ENCODE data around the gene PTPRD. TPM values are rescaled to one million over a fixed set of nuclear protein-coding genes. Genes with fewer than 3 reads are reported as not detected.

Gene PTPRD
- total RNA-seq, 4 donors from 2014 or later, result 0.78 to 11.7 (median 1.6) TPM

GRCh38 chr9:8491563-8491962 is 2121.2 kb downstream of the PTPRD start:
- Histone ChIP-seq H3K9me3 (no peaks in the 10 kb centered on the region), H3K27ac (no peak overlapping the region), H3K27me3 (no peaks in the 10 kb centered on the region), H3K36me3 (no peaks in the 10 kb centered on the region), H3K4me1 (no peaks in the 10 kb centered on the region), H3K4me3 (no peak overlapping the region)
- no peak for TF ChIP-seq CTCF (IDR thresholded peaks at IDR 0.05 in 4 of 5, conservative IDR thresholded peaks at IDR 0.05 in 1 of 5)
- no peak for TF ChIP-seq POLR2A (IDR thresholded peaks at IDR 0.05)
- intact Hi-C loops (cut with DNase I; ENCODE audit: low total_unique reads) (loop anchor here (10.0 kb wide), 1 partner anchor 57 kb away; no protein-coding TSS in a partner anchor), in situ Hi-C loops (cut with MboI; ENCODE audit: low sequenced_read_pairs in 4 of 4) (loop anchor here in 1 of 4 donors (25.0 kb wide), 1 partner anchor 396 kb away; no protein-coding TSS in a partner anchor)
- ATAC-seq (no peak), DNase-seq (no peak)

DNA sequence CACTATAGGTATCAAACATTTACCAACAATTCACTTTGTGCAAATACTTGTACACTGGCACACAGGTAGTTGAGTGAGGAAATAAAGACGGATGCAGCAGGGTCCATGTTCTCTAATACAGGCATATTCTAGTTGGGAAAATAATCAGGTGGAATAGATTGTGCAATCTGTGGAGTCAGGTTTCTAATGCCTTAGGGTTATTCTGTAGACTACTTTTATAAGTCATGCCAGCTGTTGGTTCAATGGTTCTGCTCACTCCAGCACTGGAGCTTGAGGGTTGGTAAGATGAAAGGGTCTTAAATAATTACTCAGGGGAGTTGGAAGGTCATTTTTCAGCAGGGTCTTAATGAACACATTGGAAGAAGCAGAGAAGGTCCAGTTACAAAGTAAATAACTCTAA is 2123.0 kb downstream of the PTPRD start:
- H3K9me3 ChIP-seq, result no peaks in the 10 kb centered on the region
- intact Hi-C loops (cut with DNase I; ENCODE audit: low total_unique reads) (loop anchor here (10.0 kb wide), 1 partner anchor 55 kb away; no protein-coding TSS in a partner anchor), in situ Hi-C loops (cut with MboI; ENCODE audit: low sequenced_read_pairs in 4 of 4) (loop anchor here in 1 of 4 donors (25.0 kb wide), 1 partner anchor 397 kb away; no protein-coding TSS in a partner anchor)
- ATAC-seq, result no peak
- H3K27ac ChIP-seq, result no peak overlapping the region
- H3K4me1 ChIP-seq, result no peaks in the 10 kb centered on the region
- no peak overlapping the region for H3K4me3 ChIP-seq
- TF ChIP-seq CTCF (IDR thresholded peaks at IDR 0.05 in 4 of 5, conservative IDR thresholded peaks at IDR 0.05 in 1 of 5) (no peak), POLR2A (IDR thresholded peaks at IDR 0.05) (no peak)
- no peaks in the 10 kb centered on the region for H3K36me3 ChIP-seq
- no peaks in the 10 kb centered on the region for H3K27me3 ChIP-seq
- no peak for DNase-seq

DNA sequence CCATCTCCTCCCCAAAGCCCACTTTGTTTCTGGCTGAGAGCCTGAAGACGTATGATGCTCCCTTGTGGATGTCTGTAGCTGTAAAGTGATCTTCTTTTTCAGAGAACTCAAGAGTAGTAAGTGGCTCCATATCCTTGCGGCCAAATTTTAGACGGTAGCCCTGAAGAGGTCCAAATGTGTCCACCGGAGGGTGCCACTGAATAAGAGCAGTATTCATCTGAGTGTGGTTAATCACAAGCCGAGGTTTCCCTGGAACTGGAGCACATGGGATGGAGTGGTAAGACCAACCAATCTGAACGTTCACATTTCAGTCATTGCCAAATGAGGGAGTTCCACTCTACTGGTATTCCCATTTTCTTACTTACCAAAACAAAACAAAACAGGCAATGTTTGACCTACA is 2126.7 kb downstream of the PTPRD start:
- no peak overlapping the region for H3K4me3 ChIP-seq
- no peak for ATAC-seq

DNA sequence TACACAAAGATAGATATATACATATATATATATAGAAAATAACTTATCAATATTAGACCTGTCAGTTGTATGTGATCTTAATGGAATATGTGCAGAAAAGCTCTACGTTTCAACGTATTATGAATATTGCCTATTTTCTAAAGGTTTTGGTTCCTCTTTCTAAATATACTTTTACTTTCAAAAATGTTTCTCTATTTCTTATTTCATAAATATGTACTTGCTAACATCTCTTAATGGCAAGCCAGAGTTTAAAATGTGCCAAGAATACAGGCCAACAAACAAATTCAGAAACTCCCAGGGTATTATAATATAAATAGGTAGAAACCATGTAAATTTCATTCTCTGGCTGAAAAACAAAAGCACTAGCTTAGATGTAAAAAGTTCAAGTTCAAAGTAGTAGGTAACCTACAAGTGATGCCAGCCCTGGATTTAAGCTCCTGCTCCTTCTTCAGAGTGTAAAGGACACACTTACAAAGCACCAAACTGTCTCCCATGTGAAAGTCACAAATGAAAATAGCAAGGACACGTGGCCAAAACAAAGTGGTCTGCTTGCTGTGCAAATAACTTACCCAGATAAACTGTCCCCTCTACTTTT is 2128.1 kb downstream of the PTPRD start:
- Histone ChIP-seq H3K4me3 (no peak overlapping the region), H3K9me3 (no peaks in the 10 kb centered on the region), H3K4me1 (no peaks in the 10 kb centered on the region), H3K27ac (no peak overlapping the region), H3K36me3 (no peaks in the 10 kb centered on the region), H3K27me3 (no peaks in the 10 kb centered on the region)
- DNase-seq, result no peak
- in situ Hi-C loops (cut with MboI; ENCODE audit: low sequenced_read_pairs in 4 of 4), result loop anchor here in 1 of 4 donors (25.0 kb wide), 1 partner anchor 403 kb away; no protein-coding TSS in a partner anchor
- ATAC-seq, result no peak
- TF ChIP-seq CTCF (IDR thresholded peaks at IDR 0.05 in 4 of 5, conservative IDR thresholded peaks at IDR 0.05 in 1 of 5) (no peak), POLR2A (IDR thresholded peaks at IDR 0.05) (no peak)
- intact Hi-C loops (cut with DNase I; ENCODE audit: low total_unique reads), result no loop called here

More for the DNA sequence above, 2126.7 kb downstream of the PTPRD start:
- H3K27ac ChIP-seq, result no peak overlapping the region
- H3K4me1 ChIP-seq, result no peaks in the 10 kb centered on the region
- in situ Hi-C loops (cut with MboI; ENCODE audit: low sequenced_read_pairs in 4 of 4), result loop anchor here in 1 of 4 donors (25.0 kb wide), 1 partner anchor 401 kb away; no protein-coding TSS in a partner anchor
- intact Hi-C loops (cut with DNase I; ENCODE audit: low total_unique reads), result no loop called here
- DNase-seq, result peak in 1 of 2 donors; percentile 20
- no peaks in the 10 kb centered on the region for H3K36me3 ChIP-seq
- TF ChIP-seq CTCF (IDR thresholded peaks at IDR 0.05 in 4 of 5, conservative IDR thresholded peaks at IDR 0.05 in 1 of 5) (no peak), POLR2A (IDR thresholded peaks at IDR 0.05) (no peak)
- H3K9me3 ChIP-seq, result no peaks in the 10 kb centered on the region
- H3K27me3 ChIP-seq, result no peaks in the 10 kb centered on the region
